K562 treated with DMSO at 1 percent for 24 hours (cell line): Measurements from ENCODE around the gene E2F3. TPM values are rescaled to one million over a fixed set of nuclear protein-coding genes. Genes with fewer than 3 reads are reported as not detected.

Experiments used
- total RNA-seq: library from RNA; unstranded; fragments of 300-600 nt; gene quantifications from 2 replicates; pipeline ENCODE4 v1.2.3, GENCODE V29; 2022; ENCODE audit warnings: low read depth; ENCODE audit not compliant: insufficient read depth

The E2F3 gene
- total RNA-seq, result 17.9 and 20.2 TPM in 2 replicates

DNA sequence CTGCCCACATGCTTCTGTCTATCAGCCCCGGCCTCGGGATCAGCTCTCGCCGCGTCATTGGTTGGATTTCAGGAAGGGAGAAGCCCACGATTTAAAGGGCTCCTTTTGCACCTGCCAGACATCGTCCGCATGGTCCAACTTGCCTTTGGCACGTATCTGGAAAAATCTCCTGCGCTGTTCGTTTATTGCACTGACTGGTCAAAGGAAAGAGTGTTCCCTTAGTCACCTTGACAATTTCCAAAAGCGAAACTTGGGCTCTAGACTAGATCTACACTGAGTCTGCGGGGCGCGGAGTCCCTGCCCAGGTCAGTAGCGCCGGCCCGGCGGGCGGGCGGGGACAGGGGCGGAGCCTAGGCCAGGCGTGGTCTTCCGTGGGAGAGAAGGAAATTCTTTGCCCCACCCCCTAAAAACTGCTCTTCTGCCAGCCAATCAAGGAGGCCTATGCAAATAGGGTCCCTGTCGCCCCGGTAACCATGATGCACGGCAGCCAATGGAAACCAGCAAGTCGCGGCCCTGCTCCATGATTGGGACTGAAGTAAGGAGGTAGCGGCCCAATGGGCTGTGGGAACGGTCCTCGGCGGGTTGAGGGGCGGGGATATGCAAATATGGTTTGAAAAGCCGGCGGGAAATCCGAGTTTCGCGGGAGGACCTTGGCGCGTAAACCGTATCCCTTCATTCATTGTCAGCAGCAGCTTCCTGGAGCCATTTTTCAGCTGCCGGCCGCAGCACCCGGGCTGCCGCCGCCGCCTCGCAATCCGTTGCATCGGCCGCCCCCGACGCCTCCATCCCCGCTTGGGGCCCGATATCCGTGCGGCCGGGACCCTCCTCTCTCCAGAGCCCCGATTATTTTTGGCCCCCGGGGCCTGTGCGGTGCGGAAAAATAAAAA lies at the start of gene E2F3:
Gene E2F3 (plus strand): TSS at position 675 of the 887 bp plus-strand sequence. CDS start 354 bp downstream, outside the sequence.

GRCh38 chr6:20534295-20535262 lies 132.9 kb downstream of the E2F3 start, which contains the start of gene CDKAL1:
Gene CDKAL1 (plus strand): TSS chr6:20534457. CDS start chr6:20546351, 11,894 bp downstream.

Other genes with a start within 250 kb of the E2F3 start
- gene MBOAT1, start 189.4 kb upstream of the E2F3 start, total RNA-seq, result 8.3 and 8.5 TPM in 2 replicates
- gene CDKAL1, start 132.6 kb downstream of the E2F3 start, total RNA-seq, result 9.5 and 13.3 TPM in 2 replicates